ENCODE measurements around the gene TRIM7. TPM values are rescaled to one million over a fixed set of nuclear protein-coding genes. Genes with fewer than 3 reads are reported as not detected.

The TRIM7 gene
- total and polyA plus RNA-seq, 9 of the 15 experiments (the other 6 are each of a cell fraction or from before 2014, with no cell fraction given) = 2.6 to 14.9 (median 8.9) TPM

GRCh38 chr5:181223058-181223728, 18.2 kb upstream of the TRIM7 start, which contains the start of gene TRIM41 (continued):
- TF ChIP-seq CHD7 (IDR thresholded peaks at IDR 0.05; ENCODE audit: low read depth, low read length) (no peak), PHF21A (IDR thresholded peaks at IDR 0.05; ENCODE audit: borderline replicate concordance, low read depth) (no peak), CBX8 (IDR thresholded peaks at IDR 0.05; ENCODE audit: borderline replicate concordance, extremely low read depth, low read depth, low read length, poor library complexity, severe bottlenecking) (no peak), SRF (CRISPR knock-in tag; IDR thresholded peaks at IDR 0.05) (no peak), ZBTB8A (IDR thresholded peaks at IDR 0.05; ENCODE audit: partially characterized antibody) (no peak), HIVEP1 (CRISPR knock-in tag; IDR thresholded peaks at IDR 0.05) (0 out of 2 replicates have a peak, but pooled peaks have one; percentile 47), GTF2F1 (IDR thresholded peaks at IDR 0.05; ENCODE audit: low read depth, low read length) (no peak), ZFP36 (IDR thresholded peaks at IDR 0.05; ENCODE audit: low read depth, low read length, partially characterized antibody) (no peak), TARDBP (IDR thresholded peaks at IDR 0.05) (no peak), NFE2 (IDR thresholded peaks at IDR 0.05; ENCODE audit: low read depth) (no peak)
- TF ChIP-seq, protein P1, sequence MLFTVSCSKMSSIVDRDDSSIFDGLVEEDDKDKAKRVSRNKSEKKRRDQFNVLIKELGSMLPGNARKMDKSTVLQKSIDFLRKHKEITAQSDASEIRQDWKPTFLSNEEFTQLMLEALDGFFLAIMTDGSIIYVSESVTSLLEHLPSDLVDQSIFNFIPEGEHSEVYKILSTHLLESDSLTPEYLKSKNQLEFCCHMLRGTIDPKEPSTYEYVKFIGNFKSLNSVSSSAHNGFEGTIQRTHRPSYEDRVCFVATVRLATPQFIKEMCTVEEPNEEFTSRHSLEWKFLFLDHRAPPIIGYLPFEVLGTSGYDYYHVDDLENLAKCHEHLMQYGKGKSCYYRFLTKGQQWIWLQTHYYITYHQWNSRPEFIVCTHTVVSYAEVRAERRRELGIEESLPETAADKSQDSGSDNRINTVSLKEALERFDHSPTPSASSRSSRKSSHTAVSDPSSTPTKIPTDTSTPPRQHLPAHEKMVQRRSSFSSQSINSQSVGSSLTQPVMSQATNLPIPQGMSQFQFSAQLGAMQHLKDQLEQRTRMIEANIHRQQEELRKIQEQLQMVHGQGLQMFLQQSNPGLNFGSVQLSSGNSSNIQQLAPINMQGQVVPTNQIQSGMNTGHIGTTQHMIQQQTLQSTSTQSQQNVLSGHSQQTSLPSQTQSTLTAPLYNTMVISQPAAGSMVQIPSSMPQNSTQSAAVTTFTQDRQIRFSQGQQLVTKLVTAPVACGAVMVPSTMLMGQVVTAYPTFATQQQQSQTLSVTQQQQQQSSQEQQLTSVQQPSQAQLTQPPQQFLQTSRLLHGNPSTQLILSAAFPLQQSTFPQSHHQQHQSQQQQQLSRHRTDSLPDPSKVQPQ (CRISPR knock-in tag; IDR thresholded peaks at IDR 0.05; ENCODE audit: borderline replicate concordance) = no peak
- TF ChIP-seq, protein P2, sequence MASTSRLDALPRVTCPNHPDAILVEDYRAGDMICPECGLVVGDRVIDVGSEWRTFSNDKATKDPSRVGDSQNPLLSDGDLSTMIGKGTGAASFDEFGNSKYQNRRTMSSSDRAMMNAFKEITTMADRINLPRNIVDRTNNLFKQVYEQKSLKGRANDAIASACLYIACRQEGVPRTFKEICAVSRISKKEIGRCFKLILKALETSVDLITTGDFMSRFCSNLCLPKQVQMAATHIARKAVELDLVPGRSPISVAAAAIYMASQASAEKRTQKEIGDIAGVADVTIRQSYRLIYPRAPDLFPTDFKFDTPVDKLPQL (IDR thresholded peaks at IDR 0.05; ENCODE audit: extremely low read depth, insufficient read length) = no peak
